HG03060 (cell line): ENCODE measurements around the gene JUND.
"Not testable (repeated sequence)": the region's sequence is repeated elsewhere in the genome, so short reads cannot be mapped to it uniquely, and the experiment has no call there.

Experiments
- ATAC-seq: cut with Tn5 transposase; IDR thresholded peaks from one replicate; pipeline ENCODE4 v1.9.1; 2021; ENCODE audit warnings: low read depth, moderate number of reproducible peaks; ENCODE audit not compliant: unreplicated experiment

The JUND gene

DNA sequence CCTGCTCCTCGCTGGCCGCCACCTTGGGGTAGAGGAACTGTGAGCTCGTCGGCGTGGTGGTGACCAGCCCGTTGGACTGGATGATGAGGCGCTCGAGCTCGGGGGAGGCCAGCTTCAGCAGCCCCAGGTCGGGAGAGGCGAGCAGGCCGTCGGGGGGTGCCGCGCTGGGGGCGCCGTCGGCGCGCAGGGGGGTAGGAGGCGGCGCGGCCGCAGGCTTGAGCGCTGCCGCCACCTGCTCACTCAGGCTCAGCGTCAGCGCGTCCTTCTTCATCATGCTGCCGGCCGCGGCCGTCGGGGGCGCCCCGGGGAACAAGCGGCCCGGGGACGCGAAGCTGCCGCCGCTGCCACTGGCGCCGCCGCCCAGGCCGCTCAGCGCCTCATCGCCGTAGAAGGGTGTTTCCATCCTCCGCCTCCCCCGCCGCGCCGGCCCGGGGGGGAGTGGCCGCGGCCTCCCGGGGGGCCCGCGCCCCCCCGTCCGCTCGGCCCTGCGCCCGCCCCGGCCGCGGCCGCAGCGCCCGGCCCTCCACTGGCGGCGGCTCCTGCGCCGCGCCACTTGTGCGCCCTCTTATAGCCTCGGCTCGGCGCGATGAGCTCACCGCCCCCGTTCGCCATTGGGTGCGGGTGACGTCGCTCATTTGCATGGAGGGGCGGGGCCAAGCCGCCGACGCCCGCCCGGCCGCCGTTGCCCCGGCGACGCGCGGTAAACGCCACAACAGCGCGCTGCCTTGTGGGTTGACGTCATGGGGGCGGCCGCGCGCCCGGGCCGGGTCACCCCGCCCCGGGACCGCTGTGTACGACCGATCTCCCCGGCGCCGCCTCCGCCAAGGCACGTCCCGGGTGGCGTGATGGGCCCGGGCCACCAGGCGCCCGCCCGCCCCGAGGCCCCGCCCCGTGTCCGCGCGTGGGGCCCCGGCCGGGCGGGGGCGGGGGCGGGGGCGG lies at the start of gene JUND:
Gene JUND (minus strand): TSS at position 541 of the 939 bp plus-strand sequence. CDS start 138 bp downstream, at position 403.
- peak; percentile 29 for ATAC-seq

DNA sequence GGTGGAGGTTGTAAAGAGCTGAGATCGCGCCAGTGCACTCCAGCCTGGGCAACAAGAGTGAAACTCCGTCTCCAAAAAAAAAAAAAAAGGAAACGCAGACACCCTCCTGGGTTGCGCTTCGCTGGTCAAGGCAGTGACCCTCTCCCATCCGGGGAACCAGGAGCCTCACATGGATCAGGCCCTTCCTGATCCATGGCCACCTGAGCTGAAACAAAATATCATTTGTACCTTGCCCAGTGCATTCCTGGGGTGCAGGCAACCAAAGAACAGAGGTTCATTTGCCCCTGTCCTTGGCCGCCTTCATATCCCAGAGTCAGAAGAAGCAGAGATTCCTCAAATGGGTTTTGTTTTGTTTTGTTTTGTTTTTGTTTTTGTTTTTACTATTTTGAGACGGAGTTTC lies 49.4 kb upstream of the JUND start:
- no peak for ATAC-seq

DNA sequence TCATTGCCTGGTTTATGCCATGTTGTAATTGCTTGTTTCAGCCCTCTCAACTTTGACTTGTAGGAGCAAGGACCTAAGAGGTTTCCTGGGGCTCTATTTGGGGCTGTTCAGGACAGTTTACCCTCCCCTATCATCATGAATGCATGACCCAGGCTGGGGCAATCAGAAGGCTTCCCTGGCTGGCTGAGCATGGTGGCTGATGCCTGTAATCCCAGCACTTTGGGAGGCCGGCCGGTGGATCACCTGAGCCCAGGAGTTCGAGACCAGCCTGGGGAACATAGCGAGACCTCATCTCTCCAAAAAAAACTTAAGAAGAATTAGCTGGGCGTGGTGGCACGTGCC lies 47.6 kb upstream of the JUND start:
- no peak for ATAC-seq

DNA sequence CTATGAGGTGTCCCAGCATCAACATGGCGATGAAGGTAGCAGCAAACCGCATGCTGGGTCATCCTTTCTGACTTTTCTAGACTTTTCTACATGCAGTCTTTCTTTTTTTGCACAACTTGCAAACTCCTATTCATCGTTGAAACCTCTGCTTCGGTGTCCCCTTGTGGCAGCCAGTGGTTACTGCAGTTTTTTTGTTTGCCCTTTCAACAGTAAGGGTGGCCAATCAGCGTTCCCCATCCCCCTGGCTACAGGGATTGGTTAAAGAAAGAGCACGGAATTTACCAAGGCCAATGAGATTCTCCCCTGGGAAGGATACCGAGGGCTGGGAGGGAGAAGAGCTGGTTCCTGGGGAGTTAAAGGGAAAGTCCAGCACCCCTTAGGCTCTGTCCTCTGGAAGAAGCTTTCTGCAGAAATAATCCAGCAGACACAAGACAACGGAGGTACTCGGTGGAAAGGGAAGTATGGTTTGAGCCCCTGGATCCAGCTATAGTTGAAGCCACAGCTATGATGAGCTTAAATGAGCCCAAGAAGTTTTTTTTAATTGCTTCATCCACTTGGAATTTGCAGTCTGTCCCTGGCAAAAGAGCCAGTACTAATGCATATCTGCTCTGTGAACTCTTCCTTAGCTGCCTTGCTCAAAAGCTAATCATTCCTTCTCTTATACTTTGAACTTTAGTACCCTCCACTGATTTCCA lies 47.1 kb upstream of the JUND start:
- peak; percentile 79 for ATAC-seq

DNA sequence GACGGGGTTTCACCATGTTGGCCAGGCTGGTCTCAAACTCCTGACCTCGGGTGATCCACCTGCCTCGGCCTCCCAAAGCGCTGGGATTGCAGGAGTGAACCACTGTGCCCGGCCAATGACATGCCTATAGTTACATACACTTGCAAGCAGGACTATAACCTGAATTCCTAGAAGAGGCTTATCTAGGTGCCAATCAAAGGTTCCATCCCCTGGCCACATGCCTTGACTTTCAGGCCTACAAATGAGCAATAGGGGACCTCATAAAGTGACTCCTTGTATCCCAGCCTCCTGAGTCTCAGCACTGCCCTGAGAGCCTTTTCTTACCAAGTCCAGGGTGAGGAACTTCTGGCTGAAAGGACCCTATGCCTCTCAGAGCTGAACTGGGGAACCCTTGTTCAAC lies 45.4 kb upstream of the JUND start:
- ATAC-seq: no peak

DNA sequence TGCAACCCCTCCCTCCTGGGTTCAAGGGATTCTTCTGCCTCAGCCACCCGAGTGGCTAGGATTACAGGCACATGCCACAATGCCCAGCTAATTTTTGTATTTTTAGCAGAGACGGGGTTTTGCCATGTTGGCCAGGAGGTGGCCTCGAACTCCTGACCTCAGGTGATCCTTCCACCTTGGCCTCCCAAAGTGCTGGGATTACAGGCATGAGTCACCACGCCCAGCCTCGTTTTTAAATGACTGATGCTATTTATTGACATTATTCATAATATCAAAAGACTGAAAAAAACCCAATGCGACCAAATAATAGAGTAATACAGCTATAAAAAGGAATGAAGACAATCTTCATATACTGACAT lies 42.9 kb upstream of the JUND start:
- not testable (repeated sequence) for ATAC-seq

DNA sequence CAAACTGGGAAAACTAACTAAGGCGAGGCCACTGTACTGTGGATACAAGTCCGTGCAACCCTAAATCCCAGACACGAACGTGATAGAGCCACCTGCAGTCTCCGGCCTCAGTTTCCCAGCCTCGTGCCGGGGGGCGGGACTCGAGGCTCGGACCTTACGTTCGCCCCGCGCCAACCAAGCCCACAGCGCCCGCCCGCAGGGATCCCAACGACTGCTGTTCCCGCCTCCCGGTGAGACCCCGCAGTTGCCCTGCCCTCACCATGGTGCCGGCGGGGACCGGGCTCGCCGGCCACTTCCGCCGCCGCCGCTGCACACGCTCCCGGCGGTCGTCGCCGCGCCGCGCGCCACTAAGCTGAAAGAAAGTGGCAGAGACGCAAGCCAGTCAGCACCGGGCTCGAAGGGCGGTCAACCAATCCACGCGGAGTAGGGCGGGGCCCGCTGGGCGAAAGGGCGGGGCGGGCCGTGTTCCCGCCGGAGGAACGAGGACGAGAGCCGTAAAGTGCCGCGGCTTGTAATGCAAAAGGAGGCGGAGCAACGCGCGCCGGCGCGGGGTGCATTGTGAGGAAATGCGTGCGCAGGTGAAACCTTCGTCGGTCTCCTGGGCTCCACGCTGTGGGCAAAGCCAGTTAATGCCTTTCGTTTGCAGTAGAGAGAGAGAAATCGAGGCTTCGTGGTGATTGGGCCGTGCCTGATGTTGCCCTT lies 41.5 kb upstream of the JUND start, which contains the start of gene LSM4:
Gene LSM4 (minus strand): TSS at position 318 of the 702 bp plus-strand sequence. CDS start 56 bp downstream, at position 262.
- peak; percentile 90 for ATAC-seq

DNA sequence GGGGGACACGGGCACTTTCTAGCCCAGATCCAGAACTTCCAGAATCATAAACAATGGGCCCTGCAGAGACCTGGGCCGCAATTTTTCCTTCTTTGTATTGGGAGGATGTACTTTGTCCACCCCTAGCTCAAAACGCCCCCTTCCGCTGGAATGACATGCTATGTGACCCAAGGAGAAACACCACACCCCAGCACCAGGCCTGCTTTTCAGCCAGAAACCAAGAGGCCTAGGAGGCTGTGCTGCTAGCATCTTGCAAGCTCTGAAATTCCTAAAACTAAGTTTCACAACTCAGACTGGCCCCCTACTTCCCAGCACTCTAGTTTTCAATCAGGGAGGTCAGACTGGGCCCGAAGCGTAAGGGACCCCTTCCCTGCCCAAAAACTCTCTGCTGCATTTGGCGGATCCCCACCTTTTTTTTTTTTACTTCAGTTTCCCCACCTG lies 40.9 kb upstream of the JUND start:
- no peak for ATAC-seq

DNA sequence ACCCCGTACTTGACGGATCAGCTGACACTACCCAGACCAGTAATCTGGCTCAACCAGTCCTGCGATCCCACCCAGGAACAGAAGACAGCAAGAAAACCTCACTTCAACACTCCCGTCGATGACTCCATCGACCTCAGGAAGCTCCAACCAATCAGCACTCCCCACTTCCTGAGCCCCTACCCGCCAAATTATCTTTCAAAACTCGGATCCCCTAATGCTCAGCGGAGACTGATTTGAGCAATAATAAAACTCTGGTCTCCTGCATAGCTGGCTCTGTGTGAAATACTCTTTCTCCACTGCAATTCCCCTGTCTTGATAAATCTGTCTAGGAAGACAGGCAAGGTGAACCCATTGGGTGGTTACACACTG lies 40.3 kb upstream of the JUND start:
- ATAC-seq: no peak

DNA sequence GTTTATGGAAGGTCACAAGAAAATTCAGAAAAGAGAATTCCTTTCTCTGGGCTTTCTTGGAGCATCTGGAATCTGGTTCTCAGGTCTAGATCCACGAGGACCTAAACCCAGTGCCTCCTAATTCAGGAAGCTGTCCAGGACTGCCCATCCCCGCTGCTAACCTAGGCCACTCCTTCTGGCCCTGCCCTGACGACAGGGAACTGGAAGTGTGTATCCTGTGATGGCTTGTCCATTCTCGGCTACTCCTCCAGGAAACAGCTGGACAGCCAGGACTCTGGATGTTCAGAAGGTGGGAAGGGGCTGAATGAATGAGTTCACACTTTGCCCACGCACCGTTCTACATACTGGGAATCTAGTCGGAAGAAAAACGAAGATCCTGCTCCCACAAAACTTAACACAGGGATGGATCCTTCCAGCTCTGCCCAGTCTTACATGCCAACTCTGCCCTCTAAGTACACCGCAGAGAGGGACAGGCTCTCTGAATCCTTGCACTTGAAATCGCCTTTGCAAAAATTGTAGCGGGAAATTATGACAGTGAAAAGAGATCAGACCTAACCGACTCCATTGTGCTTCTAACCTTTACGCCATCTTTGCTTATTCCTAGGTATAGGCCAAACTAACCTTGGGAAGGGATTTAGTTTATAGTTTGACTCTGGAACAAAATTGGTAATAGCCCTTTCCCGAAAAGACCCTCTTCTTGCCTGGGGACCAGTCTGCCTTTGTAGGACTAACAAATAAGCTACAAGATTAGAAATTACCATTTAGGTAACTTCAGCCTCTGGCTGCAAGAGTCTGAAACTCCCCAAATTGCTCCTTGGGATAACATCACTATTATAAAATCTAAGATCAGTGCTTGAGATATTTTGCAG lies 39.7 kb upstream of the JUND start:
- ATAC-seq: no peak

DNA sequence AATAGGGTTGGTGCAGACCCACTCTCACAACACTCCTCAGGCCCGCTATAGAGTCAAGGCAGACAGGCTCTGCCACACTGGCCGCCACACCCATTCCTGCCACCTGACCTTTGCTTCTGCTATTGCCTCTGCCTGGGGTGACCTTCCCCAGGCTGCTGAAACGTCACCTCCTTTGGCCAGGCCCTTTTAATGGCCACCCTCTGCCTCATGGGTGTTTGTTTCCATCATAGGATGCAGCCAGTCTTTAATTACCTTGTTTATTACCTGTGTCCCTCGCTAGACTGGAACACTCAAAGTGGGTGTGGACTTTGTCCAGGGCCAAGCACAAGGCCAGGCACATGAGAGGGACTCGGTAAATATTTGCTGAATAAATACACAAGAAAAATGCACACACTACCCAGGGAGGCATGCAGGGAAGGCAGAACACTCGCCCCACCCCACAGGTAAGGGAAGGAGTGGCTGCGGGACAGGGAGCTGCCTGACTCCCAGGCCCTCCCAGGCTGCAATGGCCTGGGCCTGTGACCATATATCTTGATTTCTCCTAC lies 38.2 kb upstream of the JUND start:
- no peak for ATAC-seq

DNA sequence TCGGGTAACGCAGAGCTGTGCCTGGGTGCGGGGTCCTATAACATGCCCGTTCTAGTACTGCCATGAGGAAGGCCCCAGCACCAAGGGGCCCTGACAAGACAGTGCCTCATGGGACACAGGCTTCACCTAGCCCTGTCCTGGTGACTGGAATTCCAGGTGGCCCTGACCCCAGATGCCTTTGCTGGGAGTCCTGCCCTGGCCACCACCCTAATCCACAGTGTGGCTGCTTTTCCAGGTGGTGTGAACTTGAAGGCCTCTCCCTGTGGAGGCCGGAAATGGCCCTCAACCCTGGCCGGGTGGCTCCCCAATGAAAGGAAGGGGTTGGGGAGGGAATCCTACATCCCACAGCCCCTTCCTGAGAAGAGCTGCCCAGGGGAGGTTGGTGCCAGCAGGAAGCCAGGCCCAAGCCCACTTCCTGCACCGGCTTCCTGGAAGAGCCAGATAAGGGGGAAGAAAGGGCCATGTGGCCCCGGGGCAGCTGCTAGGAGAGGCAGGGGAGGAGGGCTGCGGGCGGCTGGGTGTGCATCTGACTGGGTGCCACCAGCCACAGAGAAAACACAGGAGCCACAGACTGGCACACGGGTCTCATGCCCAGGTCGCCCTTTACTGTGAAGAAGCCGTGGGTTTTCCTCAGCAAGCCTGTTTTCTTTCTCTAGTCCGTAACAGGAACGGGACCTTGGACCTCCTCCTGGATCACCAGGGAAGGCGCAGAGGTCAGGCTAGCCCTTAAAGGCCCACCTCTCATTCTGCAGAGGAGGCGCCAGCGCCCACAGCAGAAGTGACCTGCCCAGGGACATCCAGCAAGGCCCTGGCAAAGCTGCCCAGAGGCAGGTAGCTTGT lies 36.8 kb upstream of the JUND start:
- ATAC-seq: no peak

DNA sequence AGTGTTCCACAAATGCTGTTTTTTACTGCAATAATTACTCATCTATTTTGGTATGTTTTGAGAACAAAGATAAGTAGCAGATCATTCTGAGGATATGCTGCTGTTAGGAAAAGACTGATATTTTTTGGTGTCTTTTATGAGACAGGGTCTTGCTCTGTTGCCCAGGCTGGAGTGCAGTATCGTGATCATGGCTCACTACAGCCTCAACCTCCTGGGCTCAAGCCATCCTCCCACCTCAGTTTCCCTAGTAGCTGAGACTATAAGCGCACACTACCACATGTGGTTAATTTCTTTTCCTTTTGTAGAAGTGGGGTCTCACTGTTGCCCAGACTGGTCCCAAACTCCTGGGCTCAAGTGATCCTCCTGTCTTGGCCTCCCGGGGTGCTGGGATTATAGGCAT lies 32.0 kb upstream of the JUND start:
- no peak for ATAC-seq

DNA sequence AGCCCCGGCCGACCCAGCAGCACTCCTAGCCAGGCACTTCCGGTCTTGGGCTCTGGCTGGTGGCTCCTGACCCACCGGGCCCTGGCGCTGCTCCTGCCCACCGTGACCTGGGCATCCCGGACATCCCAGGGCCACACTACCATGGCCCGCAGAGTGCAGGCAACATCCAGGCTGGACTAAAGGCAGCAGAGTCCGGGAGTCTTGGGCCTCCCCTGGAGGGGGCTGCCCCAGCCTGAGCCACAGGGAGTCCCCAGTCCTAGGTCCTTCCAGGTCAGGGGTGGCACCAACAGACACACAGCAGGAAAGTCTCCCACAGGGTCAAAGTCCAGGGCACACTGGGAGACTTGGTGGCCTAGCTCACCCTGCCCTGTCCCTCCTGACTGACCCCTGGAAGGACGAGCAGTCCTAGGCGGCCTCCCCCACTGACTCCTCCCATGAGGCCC lies 30.7 kb upstream of the JUND start:
- ATAC-seq: no peak

DNA sequence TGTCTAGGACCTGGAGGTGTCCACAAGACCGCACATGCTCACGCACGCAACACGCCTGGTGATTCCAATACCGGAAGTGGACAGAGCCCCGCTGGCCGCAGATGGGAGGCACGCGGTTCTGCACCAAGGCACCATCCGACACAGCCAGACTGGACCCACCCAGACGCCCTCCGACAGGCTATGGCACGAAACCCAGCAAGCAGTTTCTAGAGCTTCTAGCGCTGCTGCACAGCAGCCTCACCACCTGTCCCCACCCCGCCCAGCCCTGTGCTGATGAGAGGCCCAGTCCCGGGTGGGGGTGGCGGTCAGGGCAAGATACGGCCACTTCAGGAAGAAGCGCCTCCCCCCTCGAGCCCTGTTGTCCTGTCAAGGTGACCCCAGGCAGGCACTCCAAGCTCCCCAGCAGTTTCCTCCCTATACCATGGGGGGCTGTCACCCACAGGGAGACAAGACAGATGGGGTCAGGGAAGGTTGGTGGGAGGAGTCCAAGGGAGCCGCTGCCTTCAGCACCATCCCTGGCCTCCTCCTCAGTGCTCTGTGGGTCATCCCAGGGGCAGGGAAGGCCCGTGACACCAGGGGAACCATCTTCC lies 30.2 kb upstream of the JUND start:
- ATAC-seq: no peak

DNA sequence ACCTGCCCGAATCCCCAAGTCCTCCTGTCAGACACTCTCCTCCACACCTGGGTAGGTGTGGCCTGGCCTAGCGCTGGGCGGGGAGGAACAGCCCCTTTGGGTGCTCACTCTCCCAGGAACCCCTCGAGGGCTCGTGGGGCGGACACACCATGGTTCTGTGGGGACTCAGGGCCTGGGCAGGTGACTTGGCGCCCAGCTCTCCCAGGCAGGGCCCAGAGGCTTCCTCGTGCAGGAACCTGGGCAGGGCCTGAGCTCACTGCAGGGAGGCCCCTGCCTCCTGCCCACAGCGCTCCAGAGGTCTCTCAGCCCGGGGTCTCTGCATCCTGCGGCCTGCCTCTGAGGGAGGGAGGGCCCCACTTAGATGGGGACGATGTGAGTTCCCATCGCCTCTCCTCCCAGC lies 29.5 kb upstream of the JUND start:
- no peak for ATAC-seq

DNA sequence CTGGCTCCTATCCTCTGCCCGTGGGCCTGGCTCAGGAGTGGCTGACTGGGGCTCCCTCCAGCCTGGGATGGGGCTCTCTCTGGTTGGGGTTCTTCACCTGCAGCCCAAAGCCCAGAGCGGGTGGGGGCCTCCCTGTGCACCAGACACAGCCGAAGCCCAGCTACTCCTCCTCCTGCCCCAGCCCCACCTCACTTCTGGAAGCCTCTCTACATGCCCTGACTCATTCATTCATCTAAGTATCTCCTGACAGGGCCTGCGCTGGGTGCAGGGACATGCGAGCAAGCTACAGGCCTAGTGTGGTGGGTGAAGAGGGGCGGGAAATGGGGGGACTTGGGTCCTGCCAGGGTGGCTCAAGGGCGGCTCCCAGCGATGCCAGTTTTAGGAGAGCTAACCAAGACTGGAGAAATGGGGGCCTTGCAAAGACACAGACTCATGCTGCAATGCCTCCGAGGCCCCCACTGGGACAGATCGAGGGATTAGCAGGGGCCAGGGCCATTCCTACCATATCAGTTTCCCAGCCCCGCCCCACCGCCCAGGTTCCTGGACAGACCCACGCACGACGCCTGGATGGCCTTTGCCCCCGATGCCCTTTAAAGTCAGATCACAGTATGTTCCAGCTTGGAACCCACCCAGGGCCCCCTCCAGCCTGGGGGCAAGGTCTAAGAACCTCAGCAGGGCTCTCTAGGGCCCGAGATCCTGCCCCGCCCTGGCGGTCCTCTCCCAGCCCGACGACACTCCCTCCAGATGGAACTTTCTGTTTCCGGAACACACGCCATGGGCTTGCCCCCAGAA lies 28.9 kb upstream of the JUND start:
- ATAC-seq: no peak

DNA sequence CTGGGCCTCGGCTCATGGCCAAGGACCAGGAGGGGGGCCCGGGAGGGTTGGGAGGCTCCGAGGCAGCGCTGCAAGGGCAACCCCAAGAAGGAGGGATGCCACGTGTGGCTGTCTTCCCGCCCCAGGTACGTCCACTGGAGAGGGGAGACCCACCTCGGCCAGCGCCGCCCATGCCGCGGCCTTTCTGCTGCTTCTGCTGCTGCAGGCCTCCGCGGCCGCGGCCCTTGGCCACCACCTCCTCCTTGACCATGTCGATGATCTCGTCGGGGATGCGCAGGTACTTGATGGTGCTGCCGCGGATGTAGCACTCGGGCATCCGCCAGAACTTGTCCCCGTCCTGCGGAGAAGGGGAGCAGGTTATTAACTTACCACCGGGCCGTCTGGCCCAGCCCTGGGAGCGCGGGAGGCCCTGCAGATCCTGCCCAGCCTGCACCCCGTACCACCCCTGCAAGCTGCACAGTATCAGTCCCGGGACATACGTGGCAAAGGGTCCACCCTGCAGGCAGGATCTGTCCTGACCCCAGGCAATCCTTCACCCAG lies 28.2 kb upstream of the JUND start:
- ATAC-seq: no peak
